Measurements from ENCODE around the gene N4BP2L1.

DNA sequence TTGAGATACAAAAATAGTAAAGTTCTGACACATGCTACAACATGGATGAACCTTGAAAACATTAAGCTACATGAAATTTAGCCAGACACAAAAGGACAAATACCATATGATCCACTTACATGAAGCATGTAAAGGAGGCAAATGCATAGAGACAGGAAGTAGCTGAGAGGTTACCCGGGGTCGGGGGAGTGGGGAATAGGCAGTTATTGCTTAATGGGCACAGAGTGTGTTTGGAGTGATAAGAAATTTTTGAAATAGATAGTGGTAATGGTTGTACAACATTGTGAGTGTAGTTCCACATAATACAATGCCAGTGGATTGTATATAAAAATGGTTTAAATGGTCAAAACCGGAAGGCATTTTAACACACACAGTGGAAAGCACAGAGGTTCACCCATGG is 4.3 kb downstream of the N4BP2L1 start:
- TF ChIP-seq, protein P1, sequence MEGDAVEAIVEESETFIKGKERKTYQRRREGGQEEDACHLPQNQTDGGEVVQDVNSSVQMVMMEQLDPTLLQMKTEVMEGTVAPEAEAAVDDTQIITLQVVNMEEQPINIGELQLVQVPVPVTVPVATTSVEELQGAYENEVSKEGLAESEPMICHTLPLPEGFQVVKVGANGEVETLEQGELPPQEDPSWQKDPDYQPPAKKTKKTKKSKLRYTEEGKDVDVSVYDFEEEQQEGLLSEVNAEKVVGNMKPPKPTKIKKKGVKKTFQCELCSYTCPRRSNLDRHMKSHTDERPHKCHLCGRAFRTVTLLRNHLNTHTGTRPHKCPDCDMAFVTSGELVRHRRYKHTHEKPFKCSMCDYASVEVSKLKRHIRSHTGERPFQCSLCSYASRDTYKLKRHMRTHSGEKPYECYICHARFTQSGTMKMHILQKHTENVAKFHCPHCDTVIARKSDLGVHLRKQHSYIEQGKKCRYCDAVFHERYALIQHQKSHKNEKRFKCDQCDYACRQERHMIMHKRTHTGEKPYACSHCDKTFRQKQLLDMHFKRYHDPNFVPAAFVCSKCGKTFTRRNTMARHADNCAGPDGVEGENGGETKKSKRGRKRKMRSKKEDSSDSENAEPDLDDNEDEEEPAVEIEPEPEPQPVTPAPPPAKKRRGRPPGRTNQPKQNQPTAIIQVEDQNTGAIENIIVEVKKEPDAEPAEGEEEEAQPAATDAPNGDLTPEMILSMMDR (IDR thresholded peaks at IDR 0.05; ENCODE audit: low read depth, low read length, missing input control), result no peak
- TF ChIP-seq, protein P2, sequence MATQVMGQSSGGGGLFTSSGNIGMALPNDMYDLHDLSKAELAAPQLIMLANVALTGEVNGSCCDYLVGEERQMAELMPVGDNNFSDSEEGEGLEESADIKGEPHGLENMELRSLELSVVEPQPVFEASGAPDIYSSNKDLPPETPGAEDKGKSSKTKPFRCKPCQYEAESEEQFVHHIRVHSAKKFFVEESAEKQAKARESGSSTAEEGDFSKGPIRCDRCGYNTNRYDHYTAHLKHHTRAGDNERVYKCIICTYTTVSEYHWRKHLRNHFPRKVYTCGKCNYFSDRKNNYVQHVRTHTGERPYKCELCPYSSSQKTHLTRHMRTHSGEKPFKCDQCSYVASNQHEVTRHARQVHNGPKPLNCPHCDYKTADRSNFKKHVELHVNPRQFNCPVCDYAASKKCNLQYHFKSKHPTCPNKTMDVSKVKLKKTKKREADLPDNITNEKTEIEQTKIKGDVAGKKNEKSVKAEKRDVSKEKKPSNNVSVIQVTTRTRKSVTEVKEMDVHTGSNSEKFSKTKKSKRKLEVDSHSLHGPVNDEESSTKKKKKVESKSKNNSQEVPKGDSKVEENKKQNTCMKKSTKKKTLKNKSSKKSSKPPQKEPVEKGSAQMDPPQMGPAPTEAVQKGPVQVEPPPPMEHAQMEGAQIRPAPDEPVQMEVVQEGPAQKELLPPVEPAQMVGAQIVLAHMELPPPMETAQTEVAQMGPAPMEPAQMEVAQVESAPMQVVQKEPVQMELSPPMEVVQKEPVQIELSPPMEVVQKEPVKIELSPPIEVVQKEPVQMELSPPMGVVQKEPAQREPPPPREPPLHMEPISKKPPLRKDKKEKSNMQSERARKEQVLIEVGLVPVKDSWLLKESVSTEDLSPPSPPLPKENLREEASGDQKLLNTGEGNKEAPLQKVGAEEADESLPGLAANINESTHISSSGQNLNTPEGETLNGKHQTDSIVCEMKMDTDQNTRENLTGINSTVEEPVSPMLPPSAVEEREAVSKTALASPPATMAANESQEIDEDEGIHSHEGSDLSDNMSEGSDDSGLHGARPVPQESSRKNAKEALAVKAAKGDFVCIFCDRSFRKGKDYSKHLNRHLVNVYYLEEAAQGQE (IDR thresholded peaks at IDR 0.05), result no peak
- no peak for TF ChIP-seq EGR1 (IDR thresholded peaks at IDR 0.05; ENCODE audit: low read depth in 2 of 2)
- no peak for TF ChIP-seq HNF4G (IDR thresholded peaks at IDR 0.05)
- TF ChIP-seq YY1 (IDR thresholded peaks at IDR 0.05), result no peak
- no peak for TF ChIP-seq RAD21 (IDR thresholded peaks at IDR 0.05)
- TF ChIP-seq, protein P3, sequence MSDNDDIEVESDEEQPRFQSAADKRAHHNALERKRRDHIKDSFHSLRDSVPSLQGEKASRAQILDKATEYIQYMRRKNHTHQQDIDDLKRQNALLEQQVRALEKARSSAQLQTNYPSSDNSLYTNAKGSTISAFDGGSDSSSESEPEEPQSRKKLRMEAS (IDR thresholded peaks at IDR 0.05), result no peak
